Activated naive CD4-positive, alpha-beta T cell treated with anti-CD3 and anti-CD28 coated beads, Interleukin-2, amount 10 ng/mL, durations not matched to agents 7 days and 5 days (primary cell): ENCODE results near the gene FLT3.
A peak's percentile ranks its signal among the peaks of the same experiment; 100 is the strongest.

ENCODE experiments used
- CTCF ChIA-PET: fragments of 350-600 bp; sonication (Branson Sonifier 250); formaldehyde crosslinking; loops from one replicate; lab custom pipeline; 2021; ENCODE audit warnings: antibody characterized with exemption; lab: Charles Lee
- DNase-seq: peaks from one replicate; pipeline ENCODE4 v3.0.0-alpha.2; 2020
- H3K27ac Mint-ChIP-seq: one replicate; pipeline ENCODE4 v1.8.0; 2021; ENCODE audit warnings: mild to moderate bottlenecking, moderate library complexity, mixed read lengths
- H3K27me3 Mint-ChIP-seq: one replicate; pipeline ENCODE4 v1.8.0; 2021; ENCODE audit warnings: mild to moderate bottlenecking, mixed read lengths
- H3K36me3 Mint-ChIP-seq: one replicate; pipeline ENCODE4 v1.8.0; 2021; ENCODE audit warnings: mixed read lengths
- H3K4me1 Mint-ChIP-seq: one replicate; pipeline ENCODE4 v1.8.0; 2021; ENCODE audit warnings: mixed read lengths
- H3K4me3 Mint-ChIP-seq: one replicate; pipeline ENCODE4 v1.8.0; 2021; ENCODE audit warnings: mild to moderate bottlenecking, moderate library complexity, mixed read lengths
- H3K9me3 Mint-ChIP-seq: one replicate; pipeline ENCODE4 v1.8.0; 2021; ENCODE audit warnings: mixed read lengths

FLT3 gene

GRCh38 chr13:27972478-27972820, 127.9 kb downstream of the FLT3 start:
- H3K36me3 Mint-ChIP-seq = no peaks in the 10 kb centered on the region
- DNase-seq = no peak
- peaks cover 100% of the 10 kb centered on the region for H3K27me3 Mint-ChIP-seq
- H3K9me3 Mint-ChIP-seq = no peaks in the 10 kb centered on the region
- peaks cover 8% of the 10 kb centered on the region for H3K4me1 Mint-ChIP-seq
- no peak overlapping the region for H3K27ac Mint-ChIP-seq
- no peak overlapping the region for H3K4me3 Mint-ChIP-seq
- CTCF ChIA-PET = interaction anchor here (1.3 to 2.1 kb wide), 3 partner anchors 10 to 56 kb away, joined by 3 to 6 read pairs (median 3); no protein-coding TSS in a partner anchor

GRCh38 chr13:27971776-27972477, 128.4 kb downstream of the FLT3 start:
- CTCF ChIA-PET = interaction anchor here (1.5 to 1.6 kb wide), 2 partner anchors 11 to 18 kb away, joined by 3 to 5 read pairs; no protein-coding TSS in a partner anchor
- no peaks in the 10 kb centered on the region for H3K36me3 Mint-ChIP-seq
- no peak for DNase-seq
- no peak overlapping the region for H3K4me3 Mint-ChIP-seq
- no peak overlapping the region for H3K27ac Mint-ChIP-seq
- H3K27me3 Mint-ChIP-seq = peaks cover 100% of the 10 kb centered on the region
- H3K9me3 Mint-ChIP-seq = no peaks in the 10 kb centered on the region
- peaks cover 7% of the 10 kb centered on the region for H3K4me1 Mint-ChIP-seq

- CTCF ChIA-PET = interaction anchor here (1.6 kb wide), 1 partner anchor 17 kb away, joined by 5 read pairs; no protein-coding TSS in a partner anchor
- no peaks in the 10 kb centered on the region for H3K9me3 Mint-ChIP-seq
- no peak overlapping the region for H3K27ac Mint-ChIP-seq
- H3K4me1 Mint-ChIP-seq = peaks cover 7% of the 10 kb centered on the region
- DNase-seq = no peak
- no peaks in the 10 kb centered on the region for H3K36me3 Mint-ChIP-seq
- peaks cover 100% of the 10 kb centered on the region for H3K27me3 Mint-ChIP-seq
- no peak overlapping the region for H3K4me3 Mint-ChIP-seq
Measured at GRCh38 chr13:27971236-27971645, 129.1 kb downstream of the FLT3 start.

GRCh38 chr13:27970382-27971235, 129.8 kb downstream of the FLT3 start:
- H3K36me3 Mint-ChIP-seq = no peaks in the 10 kb centered on the region
- H3K9me3 Mint-ChIP-seq = no peaks in the 10 kb centered on the region
- H3K27ac Mint-ChIP-seq = peak overlapping the region; percentile 67
- CTCF ChIA-PET = interaction anchor here (1.6 kb wide), 1 partner anchor 17 kb away, joined by 5 read pairs; no protein-coding TSS in a partner anchor
- H3K27me3 Mint-ChIP-seq = peaks cover 100% of the 10 kb centered on the region
- H3K4me3 Mint-ChIP-seq = no peak overlapping the region
- peaks cover 5% of the 10 kb centered on the region for H3K4me1 Mint-ChIP-seq
- no peak for DNase-seq

GRCh38 chr13:27969866-27970229, 130.5 kb downstream of the FLT3 start:
- no peaks in the 10 kb centered on the region for H3K36me3 Mint-ChIP-seq
- H3K4me1 Mint-ChIP-seq = peaks cover 3% of the 10 kb centered on the region
- no peak overlapping the region for H3K27ac Mint-ChIP-seq
- H3K4me3 Mint-ChIP-seq = no peak overlapping the region
- CTCF ChIA-PET = interaction anchor here (1.2 kb wide), 1 partner anchor 143 kb away, joined by 3 read pairs; no protein-coding TSS in a partner anchor
- peaks cover 100% of the 10 kb centered on the region for H3K27me3 Mint-ChIP-seq
- no peaks in the 10 kb centered on the region for H3K9me3 Mint-ChIP-seq
- DNase-seq = no peak

GRCh38 chr13:27969082-27969865, 131.1 kb downstream of the FLT3 start, which contains the start of gene CDX2:
CDX2 (minus strand) TSS chr13:27969315; CDS start chr13:27969006, 309 bp downstream.
- H3K27me3 Mint-ChIP-seq = peaks cover 100% of the 10 kb centered on the region
- CTCF ChIA-PET = interaction anchor here (1.2 kb wide), 1 partner anchor 142 kb away, joined by 3 read pairs; no protein-coding TSS in a partner anchor
- no peak for DNase-seq
- peaks cover 3% of the 10 kb centered on the region for H3K4me1 Mint-ChIP-seq
- no peaks in the 10 kb centered on the region for H3K36me3 Mint-ChIP-seq
- peak within 1 kb of the TSS; percentile 56 for H3K27ac Mint-ChIP-seq
- H3K9me3 Mint-ChIP-seq = no peaks in the 10 kb centered on the region
- H3K4me3 Mint-ChIP-seq = peak within 1 kb of the TSS; percentile 44

GRCh38 chr13:27968316-27969081, 131.9 kb downstream of the FLT3 start:
- H3K4me1 Mint-ChIP-seq = peaks cover 3% of the 10 kb centered on the region
- H3K36me3 Mint-ChIP-seq = no peaks in the 10 kb centered on the region
- H3K4me3 Mint-ChIP-seq = no peak overlapping the region
- no peak overlapping the region for H3K27ac Mint-ChIP-seq
- H3K27me3 Mint-ChIP-seq = peaks cover 100% of the 10 kb centered on the region
- H3K9me3 Mint-ChIP-seq = no peaks in the 10 kb centered on the region
- CTCF ChIA-PET = interaction anchor here (0.7 to 1.2 kb wide), 3 partner anchors 13 to 142 kb away, joined by 3 to 4 read pairs (median 3); no protein-coding TSS in a partner anchor
- DNase-seq = no peak

GRCh38 chr13:27967736-27968315, 132.6 kb downstream of the FLT3 start:
- no peaks in the 10 kb centered on the region for H3K36me3 Mint-ChIP-seq
- no peak overlapping the region for H3K4me3 Mint-ChIP-seq
- peaks cover 100% of the 10 kb centered on the region for H3K27me3 Mint-ChIP-seq
- H3K4me1 Mint-ChIP-seq = peaks cover 3% of the 10 kb centered on the region
- DNase-seq = no peak
- peak overlapping the region; percentile 77 for H3K27ac Mint-ChIP-seq
- CTCF ChIA-PET = interaction anchor here (0.7 to 0.8 kb wide), 2 partner anchors 13 to 141 kb away, joined by 3 to 4 read pairs; no protein-coding TSS in a partner anchor
- H3K9me3 Mint-ChIP-seq = no peaks in the 10 kb centered on the region

GRCh38 chr13:27967203-27967735, 133.1 kb downstream of the FLT3 start:
- DNase-seq = no peak
- peaks cover 3% of the 10 kb centered on the region for H3K4me1 Mint-ChIP-seq
- peak overlapping the region; percentile 77 for H3K27ac Mint-ChIP-seq
- H3K36me3 Mint-ChIP-seq = no peaks in the 10 kb centered on the region
- H3K9me3 Mint-ChIP-seq = no peaks in the 10 kb centered on the region
- peaks cover 100% of the 10 kb centered on the region for H3K27me3 Mint-ChIP-seq
- H3K4me3 Mint-ChIP-seq = no peak overlapping the region
- CTCF ChIA-PET = interaction anchor here (0.7 to 0.8 kb wide), 2 partner anchors 12 to 141 kb away, joined by 3 to 4 read pairs; no protein-coding TSS in a partner anchor

GRCh38 chr13:27966641-27967202, 133.7 kb downstream of the FLT3 start:
- H3K27ac Mint-ChIP-seq = no peak overlapping the region
- H3K9me3 Mint-ChIP-seq = no peaks in the 10 kb centered on the region
- no peak for DNase-seq
- peaks cover 100% of the 10 kb centered on the region for H3K27me3 Mint-ChIP-seq
- CTCF ChIA-PET = no interaction called here
- no peak overlapping the region for H3K4me3 Mint-ChIP-seq
- H3K4me1 Mint-ChIP-seq = peaks cover 3% of the 10 kb centered on the region
- no peaks in the 10 kb centered on the region for H3K36me3 Mint-ChIP-seq

- H3K27ac Mint-ChIP-seq = no peak overlapping the region
- H3K36me3 Mint-ChIP-seq = no peaks in the 10 kb centered on the region
- CTCF ChIA-PET = no interaction called here
- H3K27me3 Mint-ChIP-seq = peaks cover 100% of the 10 kb centered on the region
- no peaks in the 10 kb centered on the region for H3K9me3 Mint-ChIP-seq
- peaks cover 3% of the 10 kb centered on the region for H3K4me1 Mint-ChIP-seq
- no peak for DNase-seq
- H3K4me3 Mint-ChIP-seq = no peak overlapping the region
Measured at GRCh38 chr13:27965740-27966640, 134.4 kb downstream of the FLT3 start.
